Urinary bladder (tissue), 4 donors: ENCODE measurements around the gene FBRSL1. TPM values are rescaled to one million over a fixed set of nuclear protein-coding genes. Genes with fewer than 3 reads are reported as not detected.

ENCODE experiments used
- DNase-seq: peaks from one replicate; pipeline ENCODE4 v3.0.0-alpha.2; 2015; ENCODE audit errors: extremely low spot score
- H3K27ac ChIP-seq: one replicate; pipeline ENCODE4 v1.5.1; 2013; ENCODE audit warnings: low read depth, mild to moderate bottlenecking, moderate library complexity
- H3K36me3 ChIP-seq: one replicate; pipeline ENCODE4 v1.6.1; 2013; ENCODE audit warnings: mild to moderate bottlenecking, moderate library complexity; ENCODE audit not compliant: insufficient read depth
- H3K4me1 ChIP-seq: one replicate; pipeline ENCODE4 v1.6.1; 2013; ENCODE audit warnings: mild to moderate bottlenecking, moderate library complexity; ENCODE audit not compliant: insufficient read depth
- H3K4me3 ChIP-seq: one replicate; pipeline ENCODE4 v1.5.1; 2013; ENCODE audit warnings: low read depth, low read length
- WGBS: extraction: QIAGEN DNeasy Blood & Tissue Kit; methylation state at CpG from one replicate; pipeline ENCODE4 v1.1.7; 2013; 5-methylcytosine and 5-hydroxymethylcytosine counted together
- polyA plus RNA-seq: library from polyadenylated mRNA; stranded (reverse); fragments of 200-250 nt; gene quantifications from one replicate; pipeline ENCODE4 v1.2.3, GENCODE V29; 2013
- total RNA-seq: library from RNA; depleted of rRNA; stranded (reverse); fragments of >200 nt; gene quantifications from one replicate; pipeline ENCODE4 v1.2.3, GENCODE V29; 2014
- donor health status: healthy with polysubstance abuse.
- donor health status: healthy.

FBRSL1 gene
- total and polyA plus RNA-seq, 2 donors = 4.0 to 46.1 TPM

DNA sequence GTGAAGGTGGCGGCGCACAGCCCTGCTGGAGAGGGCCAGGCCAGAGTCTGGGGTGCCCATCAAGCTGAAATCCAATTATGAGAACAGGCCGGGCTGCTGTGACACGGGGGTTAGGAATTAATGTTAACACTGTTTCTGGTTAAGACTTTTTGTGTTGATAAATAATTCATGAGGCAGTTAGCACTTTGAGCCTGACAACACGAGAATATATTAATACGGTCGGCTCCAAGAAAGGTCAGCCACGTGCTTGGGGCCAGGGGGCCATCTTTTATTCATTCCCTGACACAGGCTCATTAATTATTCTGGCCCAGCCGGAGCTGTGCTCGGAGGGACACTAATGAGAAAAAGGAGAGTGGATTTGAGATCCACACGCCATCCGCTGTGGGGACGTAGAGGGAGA lies 45.1 kb downstream of the FBRSL1 start:
- no peak overlapping the region for H3K27ac ChIP-seq
- H3K4me3 ChIP-seq = no peak overlapping the region
- H3K36me3 ChIP-seq = no peaks in the 10 kb centered on the region
- H3K4me1 ChIP-seq = no peaks in the 10 kb centered on the region
- no peak for DNase-seq
- 95% methylated on average over 13 of the region's 13 CpGs for WGBS

DNA sequence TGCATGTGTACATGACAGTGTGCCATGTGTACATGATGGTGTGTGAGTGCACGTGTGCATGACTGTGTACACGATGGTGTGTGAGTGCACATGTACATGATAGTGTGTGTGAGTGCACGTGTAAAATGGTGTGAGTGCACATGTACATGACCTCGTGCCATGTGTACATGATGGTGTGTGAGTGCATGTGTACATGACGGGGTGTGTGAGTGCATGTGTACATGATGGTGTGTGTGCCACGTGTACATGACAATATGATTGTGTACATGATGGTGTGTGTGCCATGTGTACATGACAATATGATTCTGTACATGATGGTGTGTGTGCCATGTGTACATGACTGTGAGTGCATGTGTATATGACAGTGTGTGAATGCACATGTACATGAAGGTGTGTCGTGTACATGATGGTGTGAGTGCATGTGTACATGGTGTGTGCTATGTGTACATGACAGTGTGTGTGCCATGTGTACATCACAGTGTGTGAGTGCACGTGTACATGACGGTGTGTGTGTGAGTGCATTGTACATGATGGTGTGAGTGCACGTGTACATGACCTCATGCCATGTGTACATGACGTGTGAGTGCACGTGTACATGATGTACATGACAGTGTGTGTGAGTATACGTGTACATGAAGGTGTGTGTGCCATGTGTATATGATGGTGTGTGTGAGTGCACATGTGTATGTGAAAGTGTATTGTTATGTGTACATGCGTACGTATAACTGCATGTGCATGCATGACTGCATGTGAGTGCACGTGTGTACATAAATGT lies 46.3 kb downstream of the FBRSL1 start:
- 96% methylated on average over 16 of the region's 16 CpGs for WGBS
- Histone ChIP-seq H3K27ac (no peak overlapping the region), H3K4me3 (no peak overlapping the region), H3K36me3 (no peaks in the 10 kb centered on the region), H3K4me1 (no peaks in the 10 kb centered on the region)
- no peak for DNase-seq

DNA sequence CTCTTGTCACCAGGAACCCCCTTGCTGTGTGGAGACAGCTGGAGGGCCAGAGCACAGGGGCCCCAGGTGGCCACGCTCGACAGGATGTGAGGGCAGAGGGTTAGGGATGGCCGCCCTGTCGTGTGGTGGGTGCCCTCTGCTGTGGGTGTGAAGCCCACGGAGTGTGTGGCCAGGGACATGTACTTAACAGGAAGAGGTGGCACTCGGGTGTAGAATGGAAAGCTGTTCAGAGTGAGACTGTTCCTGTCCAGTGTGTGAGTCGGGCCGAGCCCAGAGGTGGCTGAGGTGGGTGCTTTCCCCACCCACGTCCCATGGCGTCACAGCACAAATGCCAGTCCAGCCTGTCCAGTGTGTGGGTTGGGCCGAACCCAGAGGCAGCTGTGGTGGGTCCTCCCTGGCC lies 47.1 kb downstream of the FBRSL1 start:
- Histone ChIP-seq H3K4me3 (no peak overlapping the region), H3K27ac (no peak overlapping the region), H3K36me3 (no peaks in the 10 kb centered on the region), H3K4me1 (no peaks in the 10 kb centered on the region)
- 90% methylated on average over 11 of the region's 11 CpGs for WGBS
- DNase-seq = no peak

DNA sequence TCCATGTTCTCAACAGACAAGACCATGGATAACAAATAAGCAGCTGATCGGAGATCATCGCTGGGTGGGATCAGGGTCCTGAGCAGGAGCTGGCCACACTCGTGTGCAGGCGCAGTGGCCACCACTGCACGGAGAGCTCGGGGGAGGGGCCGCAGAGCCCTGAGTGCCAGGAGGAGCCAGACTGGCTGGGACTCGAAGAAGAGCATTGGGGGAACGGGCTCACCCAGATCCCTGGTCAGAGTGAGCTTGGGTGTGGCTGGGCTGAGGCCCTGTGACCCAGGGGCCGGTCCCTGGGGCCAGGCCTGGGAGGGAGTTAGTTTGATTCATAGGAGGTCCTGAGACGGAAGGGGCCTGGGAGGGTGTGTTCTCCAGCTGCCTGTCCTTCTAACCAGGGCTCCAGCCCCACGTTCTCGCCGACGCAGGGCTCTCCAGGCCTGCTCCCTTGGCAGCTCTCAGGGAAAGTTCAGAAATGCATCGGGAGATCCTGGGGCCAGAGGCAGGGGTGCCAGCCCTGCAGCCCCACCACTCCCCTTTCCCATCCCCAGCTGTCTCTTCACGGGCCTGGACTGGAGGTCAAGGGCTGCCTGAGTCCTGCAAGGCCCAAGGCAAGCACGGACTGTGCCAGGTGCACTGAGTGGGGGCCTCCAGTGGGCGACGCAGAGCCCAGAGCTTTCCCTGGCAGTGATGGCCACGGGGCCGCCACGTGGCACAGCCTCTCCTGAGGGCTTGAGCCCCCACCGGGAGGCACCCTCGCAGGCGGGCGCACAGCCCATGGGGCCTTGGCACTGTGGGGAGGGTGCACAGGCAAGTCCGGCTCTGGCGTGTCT lies 48.1 kb downstream of the FBRSL1 start:
- DNase-seq = no peak
- 78% methylated on average over 29 of the region's 29 CpGs for WGBS
- Histone ChIP-seq H3K4me1 (no peaks in the 10 kb centered on the region), H3K27ac (no peak overlapping the region), H3K36me3 (no peaks in the 10 kb centered on the region), H3K4me3 (no peak overlapping the region)

DNA sequence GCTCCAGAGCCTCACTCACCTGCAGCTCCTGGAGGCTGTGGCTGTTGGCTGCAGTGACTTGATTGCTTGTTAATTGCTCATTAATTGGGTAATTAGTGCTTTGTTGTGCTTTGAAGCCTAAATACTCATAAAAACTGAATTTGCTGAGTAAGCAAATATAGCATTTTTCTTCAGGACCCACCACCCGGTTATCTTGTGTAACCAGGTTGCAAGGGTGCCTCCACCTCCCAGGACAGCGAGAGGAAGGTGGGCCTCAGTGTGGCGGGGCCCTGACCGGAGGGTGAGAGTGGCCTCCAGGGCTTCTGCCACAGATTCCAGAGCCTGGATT lies 48.7 kb downstream of the FBRSL1 start:
- DNase-seq = no peak
- no peaks in the 10 kb centered on the region for H3K4me1 ChIP-seq

DNA sequence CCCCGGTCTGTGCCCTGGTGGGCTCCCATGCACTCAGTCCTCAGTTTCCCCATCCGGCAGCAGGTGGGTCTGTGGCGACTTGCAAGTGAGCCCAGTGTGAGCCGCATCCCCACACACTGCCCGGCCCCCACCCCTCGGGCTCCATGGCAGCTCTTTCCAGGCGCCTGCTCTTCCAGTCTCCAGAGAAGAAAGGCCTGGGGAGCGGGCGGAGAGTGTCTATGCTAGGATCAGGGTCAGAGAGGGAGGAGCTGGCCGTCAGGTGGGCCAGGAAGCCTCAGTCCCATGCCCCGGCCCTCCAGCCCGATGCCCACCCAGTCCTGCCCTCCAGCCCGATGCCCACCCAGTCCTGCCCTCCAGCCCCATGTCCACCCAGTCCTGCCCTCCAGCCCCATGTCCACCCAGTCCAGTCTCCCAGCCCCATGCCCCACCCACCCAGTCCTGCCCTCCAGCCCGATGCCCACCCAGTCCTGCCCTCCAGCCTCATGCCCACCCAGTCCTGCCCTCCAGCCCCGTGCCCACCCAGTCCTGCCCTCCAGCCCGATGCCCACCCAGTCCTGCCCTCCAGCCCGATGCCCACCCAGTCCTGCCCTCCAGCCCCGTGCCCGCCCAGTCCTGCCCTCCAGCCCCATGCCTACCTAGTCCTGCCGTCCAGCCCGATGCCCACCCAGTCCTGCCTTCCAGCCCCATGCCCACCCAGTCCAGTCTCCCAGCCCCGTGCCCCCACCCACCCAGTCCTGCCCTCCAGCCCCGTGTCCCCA lies 49.2 kb downstream of the FBRSL1 start:
- no peak overlapping the region for H3K27ac ChIP-seq
- WGBS = 92% methylated on average over 23 of the region's 23 CpGs

More for the DNA sequence above, 48.7 kb downstream of the FBRSL1 start:
- H3K4me3 ChIP-seq = no peak overlapping the region
- 96% methylated on average over 4 of the region's 4 CpGs for WGBS
- H3K27ac ChIP-seq = no peak overlapping the region
- H3K36me3 ChIP-seq = no peaks in the 10 kb centered on the region

DNA sequence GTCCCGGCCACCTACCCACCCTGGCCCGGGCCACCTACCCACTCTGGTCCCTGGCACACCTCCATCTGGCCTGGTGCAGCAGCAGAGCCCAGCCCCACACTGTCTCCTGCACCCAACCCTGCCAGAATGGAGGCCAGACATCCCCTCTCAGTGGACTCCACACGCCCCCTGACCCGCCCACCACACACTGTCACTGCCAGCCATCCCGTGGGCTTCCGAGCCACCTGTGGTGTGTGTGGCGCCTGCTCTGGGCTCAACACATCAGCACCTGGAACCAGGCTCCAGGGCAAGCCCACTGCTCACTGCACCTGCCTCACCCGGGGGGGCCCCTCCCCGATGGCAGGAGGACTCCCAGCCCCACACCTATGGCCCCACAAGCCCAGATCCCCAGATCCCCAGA lies 50.5 kb downstream of the FBRSL1 start:
- 93% methylated on average over 9 of the region's 9 CpGs for WGBS
- Histone ChIP-seq H3K27ac (no peak overlapping the region), H3K4me3 (no peak overlapping the region), H3K36me3 (no peaks in the 10 kb centered on the region), H3K4me1 (no peaks in the 10 kb centered on the region)
- DNase-seq = no peak

More for the DNA sequence above, 49.2 kb downstream of the FBRSL1 start:
- H3K4me1 ChIP-seq = no peaks in the 10 kb centered on the region
- DNase-seq = no peak
- no peak overlapping the region for H3K4me3 ChIP-seq
- no peaks in the 10 kb centered on the region for H3K36me3 ChIP-seq

DNA sequence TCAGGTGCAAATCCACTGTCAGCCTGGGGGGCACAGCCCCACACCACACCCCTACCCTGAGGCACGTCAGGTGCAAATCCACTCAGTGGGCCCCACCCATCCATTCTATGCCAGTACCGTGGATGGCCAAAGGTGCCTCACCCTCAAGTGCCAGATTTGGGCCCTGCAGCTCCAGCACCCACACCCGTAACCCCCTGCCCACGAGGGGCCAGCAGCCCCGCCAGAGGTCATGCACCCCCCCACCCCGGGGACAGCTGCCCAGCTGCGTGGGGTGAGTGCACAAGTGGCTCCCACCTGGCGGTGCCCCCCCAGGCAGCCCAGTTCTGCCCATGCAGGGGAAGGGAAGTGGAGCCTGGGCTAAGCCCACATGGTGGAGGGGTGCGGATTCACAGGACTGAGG lies 51.2 kb downstream of the FBRSL1 start:
- WGBS = 90% methylated on average over 9 of the region's 9 CpGs
- no peak overlapping the region for H3K27ac ChIP-seq
- no peak for DNase-seq
- H3K4me3 ChIP-seq = no peak overlapping the region
- no peaks in the 10 kb centered on the region for H3K36me3 ChIP-seq
- no peaks in the 10 kb centered on the region for H3K4me1 ChIP-seq

DNA sequence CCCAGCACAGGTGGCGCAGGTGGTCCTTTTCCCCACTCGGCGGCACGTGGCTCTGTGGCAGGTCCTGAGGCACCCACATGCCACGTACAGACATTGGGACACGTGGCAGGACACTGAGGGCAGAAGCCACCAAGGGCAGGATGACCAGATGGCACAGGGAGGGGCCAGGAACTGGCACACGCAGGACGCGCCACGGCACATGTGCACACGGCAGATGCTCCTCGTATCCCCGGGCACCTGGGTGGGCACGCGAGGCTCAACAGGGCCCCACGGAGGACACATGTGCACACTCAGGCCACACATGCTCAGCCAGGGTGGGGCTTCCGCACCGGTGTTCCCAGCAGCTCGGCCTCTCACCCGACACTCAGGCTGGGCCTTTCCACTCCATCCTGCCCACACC lies 52.0 kb downstream of the FBRSL1 start:
- no peaks in the 10 kb centered on the region for H3K4me1 ChIP-seq
- DNase-seq = no peak
- no peaks in the 10 kb centered on the region for H3K36me3 ChIP-seq
- H3K27ac ChIP-seq = no peak overlapping the region
- 93% methylated on average over 20 of the region's 20 CpGs for WGBS
- no peak overlapping the region for H3K4me3 ChIP-seq

DNA sequence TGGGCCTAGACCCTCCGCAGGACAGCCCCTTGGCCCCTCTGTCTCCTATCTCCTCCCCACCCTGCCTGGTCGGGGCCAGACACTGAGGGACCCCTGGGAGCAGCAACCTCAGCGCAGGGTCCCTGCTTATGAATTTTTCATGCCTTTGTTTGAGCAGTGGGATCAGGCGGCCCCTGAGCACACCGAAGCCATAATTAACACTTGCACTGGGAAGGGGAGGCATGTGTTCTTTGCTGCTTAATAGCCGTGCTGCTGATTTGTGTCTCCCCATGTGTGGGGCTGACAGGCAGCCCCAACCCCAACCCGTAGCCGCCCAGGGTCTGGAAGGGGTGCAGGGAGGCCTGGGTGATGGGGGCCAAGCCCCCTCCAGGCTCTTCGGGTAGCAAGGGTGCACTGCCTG lies 52.7 kb downstream of the FBRSL1 start:
- no peak overlapping the region for H3K4me3 ChIP-seq
- H3K36me3 ChIP-seq = no peaks in the 10 kb centered on the region
- WGBS = 91% methylated on average over 9 of the region's 9 CpGs
- no peaks in the 10 kb centered on the region for H3K4me1 ChIP-seq
- DNase-seq = no peak
- no peak overlapping the region for H3K27ac ChIP-seq

DNA sequence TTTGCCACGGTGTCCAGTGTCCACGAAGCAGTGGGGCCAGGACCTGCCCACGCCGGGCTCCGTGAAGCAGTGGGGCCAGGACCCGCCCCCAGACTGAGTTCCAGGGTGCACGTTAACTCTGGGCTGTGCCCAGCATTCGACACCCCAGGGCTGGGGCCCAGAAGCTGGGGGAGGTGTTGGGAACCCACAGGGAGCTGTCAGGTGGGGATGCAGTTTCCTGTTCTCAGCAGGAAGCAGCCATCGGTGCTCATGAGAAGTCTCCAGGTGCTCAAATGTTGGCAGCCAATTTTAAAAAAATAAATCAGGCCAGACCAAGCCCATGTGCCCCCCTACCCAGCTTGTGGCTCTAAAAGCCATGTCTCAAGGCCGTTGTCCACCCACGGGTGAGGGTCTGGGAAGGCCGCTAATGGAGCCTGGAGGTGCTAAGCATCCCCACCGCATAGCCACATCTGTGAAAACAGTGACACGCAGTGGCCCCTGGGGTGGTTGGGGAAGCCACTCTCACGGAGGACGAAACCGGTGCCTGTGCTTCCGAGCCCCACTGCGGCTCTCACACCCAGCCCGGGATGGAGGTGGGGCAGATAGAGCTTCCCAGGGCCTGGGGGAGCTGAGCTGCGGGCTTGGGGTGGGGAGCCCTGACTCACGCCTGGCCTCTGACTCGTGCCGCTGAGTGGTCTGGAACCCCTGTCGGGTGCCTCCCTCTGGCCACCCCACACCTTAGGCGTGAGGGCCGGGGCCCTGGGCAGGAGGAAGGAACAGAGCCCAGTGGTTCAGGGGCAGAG lies 53.5 kb downstream of the FBRSL1 start:
- WGBS = 90% methylated on average over 27 of the region's 27 CpGs
- H3K4me3 ChIP-seq = no peak overlapping the region
- H3K27ac ChIP-seq = no peak overlapping the region
- DNase-seq = no peak
- H3K4me1 ChIP-seq = no peaks in the 10 kb centered on the region
- no peaks in the 10 kb centered on the region for H3K36me3 ChIP-seq

DNA sequence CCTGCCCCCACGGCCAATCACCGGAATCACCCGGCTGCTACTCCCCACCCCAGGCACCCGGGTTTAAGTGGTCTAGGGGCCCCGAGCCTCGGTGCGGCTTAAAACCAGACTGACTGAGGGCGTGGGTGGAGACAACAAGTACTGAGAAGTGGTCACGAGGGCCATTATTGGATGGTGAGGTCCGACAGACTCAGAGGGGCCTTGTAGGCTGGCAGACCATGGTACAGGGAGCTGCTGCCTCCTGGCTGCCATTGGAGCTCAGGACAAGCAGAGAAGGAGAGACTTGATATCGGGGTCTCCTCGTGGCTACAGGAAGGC lies 54.1 kb downstream of the FBRSL1 start:
- WGBS = 87% methylated on average over 12 of the region's 12 CpGs
- Histone ChIP-seq H3K27ac (no peak overlapping the region), H3K4me3 (no peak overlapping the region), H3K4me1 (no peaks in the 10 kb centered on the region), H3K36me3 (no peaks in the 10 kb centered on the region)
- DNase-seq = no peak

DNA sequence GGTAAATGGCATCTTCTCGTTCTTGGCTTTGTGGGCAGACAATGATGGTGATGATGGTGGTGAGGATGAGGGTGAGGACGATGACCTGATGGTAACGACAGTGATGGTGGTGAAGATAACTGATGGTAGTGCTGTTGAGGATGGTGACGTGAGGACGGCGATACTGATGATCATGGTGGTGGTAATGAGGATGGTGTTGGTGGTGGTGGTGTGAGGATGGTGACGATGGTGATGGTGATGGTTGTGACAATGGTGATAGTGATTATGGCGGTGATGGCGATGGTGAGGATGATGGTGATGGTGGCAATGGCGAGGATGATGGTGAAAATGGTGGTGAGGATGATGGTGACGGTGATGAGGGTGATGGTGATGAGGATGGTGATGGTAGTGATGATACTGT lies 54.5 kb downstream of the FBRSL1 start:
- no peak for DNase-seq
- no peaks in the 10 kb centered on the region for H3K36me3 ChIP-seq
- H3K27ac ChIP-seq = no peak overlapping the region
- no peak overlapping the region for H3K4me3 ChIP-seq
- no peaks in the 10 kb centered on the region for H3K4me1 ChIP-seq
- WGBS = 98% methylated on average over 11 of the region's 11 CpGs
